GM12873 (cell line): ENCODE data around the gene AKIRIN1.

Experiments
- CTCF ChIP-seq: IDR thresholded peaks from 2 replicates; pipeline ENCODE4 v1.5.1; 2012; ENCODE audit warnings: low read depth, mild to moderate bottlenecking, moderate library complexity, low read length, control low read depth; ENCODE audit not compliant: insufficient read depth; ENCODE audit errors: missing control alignments

The AKIRIN1 gene

GRCh38 chr1:39006287-39006686 lies 15.2 kb downstream of the AKIRIN1 start:
- TF ChIP-seq CTCF, result no peak

DNA sequence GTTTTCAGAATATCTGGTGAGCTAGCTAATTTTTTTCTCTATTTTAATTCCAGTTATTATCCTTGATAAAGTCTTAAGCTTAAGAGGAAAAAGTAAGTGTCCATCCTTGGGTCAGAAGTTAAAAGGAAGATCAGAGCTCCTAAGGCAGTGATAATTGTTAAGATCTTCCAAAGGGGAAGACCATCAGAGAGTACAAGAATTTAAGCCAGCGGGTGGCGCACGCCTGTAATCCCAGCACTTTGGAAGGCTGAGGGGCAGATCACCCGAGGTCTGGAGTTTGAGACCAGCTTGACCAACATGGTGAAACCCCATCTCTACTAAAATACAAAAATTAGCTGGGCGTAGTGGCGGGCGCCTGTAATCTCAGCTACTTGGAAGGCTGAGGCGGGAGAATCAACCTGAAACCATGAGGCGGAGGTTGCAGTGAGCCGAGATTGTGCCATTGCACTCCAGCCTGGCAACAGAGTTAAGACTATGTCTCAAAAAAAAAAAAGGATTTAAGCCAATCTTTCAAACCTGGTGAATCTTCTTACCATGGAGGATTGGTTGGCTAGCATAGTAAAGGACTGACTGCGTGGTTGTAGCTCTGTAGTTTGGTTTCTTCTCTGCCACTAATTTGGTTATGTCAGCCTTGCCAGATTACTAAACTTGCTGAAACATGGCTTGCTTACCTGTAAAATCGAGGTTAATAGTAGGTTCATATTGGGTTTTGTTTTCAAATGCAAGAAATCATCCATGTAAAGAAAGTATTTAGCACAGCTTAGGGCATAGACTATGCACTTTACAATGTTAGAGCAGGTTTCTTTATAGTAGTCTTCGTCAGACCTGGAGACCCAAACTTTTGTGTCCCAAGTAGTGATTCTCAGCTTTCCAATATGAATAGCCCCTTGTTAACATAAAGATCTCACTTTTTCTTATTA lies 15.9 kb downstream of the AKIRIN1 start:
- TF ChIP-seq CTCF, result no peak

GRCh38 chr1:39016604-39017171 lies 25.6 kb downstream of the AKIRIN1 start:
- no peak for TF ChIP-seq CTCF

DNA sequence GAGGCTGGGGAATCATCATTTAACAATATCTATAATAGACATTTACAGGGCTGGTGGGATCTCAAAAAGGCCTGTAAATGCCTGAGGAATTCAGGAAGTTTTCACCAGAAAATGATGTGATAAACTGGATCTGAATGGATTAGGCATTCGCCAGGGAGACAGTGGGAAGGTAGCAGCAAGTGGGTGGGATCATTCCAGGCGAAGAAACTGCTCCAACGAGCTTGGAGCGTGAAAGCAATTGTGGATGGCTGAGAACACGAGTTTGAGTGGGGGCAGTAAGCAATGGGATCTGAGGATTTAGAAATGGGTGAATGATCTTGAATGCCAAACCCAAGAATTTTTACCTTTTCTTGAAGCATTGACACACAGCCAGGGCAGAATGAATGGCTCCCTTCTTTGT lies 26.2 kb downstream of the AKIRIN1 start:
- TF ChIP-seq CTCF, result no peak

GRCh38 chr1:39021426-39021825 lies 30.4 kb downstream of the AKIRIN1 start:
- no peak for TF ChIP-seq CTCF

DNA sequence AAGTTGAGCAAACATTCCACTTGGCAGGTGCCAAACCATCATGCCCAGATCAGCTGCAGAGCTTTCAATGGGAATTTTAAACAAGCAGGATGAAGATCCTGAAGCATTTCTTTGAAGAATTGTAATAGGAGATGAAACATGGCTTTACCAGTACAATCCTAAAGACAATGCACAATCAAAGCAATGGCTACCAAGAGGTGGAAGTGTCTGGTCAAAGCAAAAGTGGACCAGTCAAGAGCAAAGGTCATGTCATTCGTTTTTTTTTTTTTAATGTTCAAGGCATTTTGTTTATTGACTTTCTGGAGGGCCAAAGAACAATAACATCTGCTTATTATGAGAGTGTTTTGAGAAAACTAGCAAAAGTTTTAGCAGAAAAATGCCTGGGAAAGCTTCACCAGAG lies 32.1 kb downstream of the AKIRIN1 start:
- TF ChIP-seq CTCF, result no peak

DNA sequence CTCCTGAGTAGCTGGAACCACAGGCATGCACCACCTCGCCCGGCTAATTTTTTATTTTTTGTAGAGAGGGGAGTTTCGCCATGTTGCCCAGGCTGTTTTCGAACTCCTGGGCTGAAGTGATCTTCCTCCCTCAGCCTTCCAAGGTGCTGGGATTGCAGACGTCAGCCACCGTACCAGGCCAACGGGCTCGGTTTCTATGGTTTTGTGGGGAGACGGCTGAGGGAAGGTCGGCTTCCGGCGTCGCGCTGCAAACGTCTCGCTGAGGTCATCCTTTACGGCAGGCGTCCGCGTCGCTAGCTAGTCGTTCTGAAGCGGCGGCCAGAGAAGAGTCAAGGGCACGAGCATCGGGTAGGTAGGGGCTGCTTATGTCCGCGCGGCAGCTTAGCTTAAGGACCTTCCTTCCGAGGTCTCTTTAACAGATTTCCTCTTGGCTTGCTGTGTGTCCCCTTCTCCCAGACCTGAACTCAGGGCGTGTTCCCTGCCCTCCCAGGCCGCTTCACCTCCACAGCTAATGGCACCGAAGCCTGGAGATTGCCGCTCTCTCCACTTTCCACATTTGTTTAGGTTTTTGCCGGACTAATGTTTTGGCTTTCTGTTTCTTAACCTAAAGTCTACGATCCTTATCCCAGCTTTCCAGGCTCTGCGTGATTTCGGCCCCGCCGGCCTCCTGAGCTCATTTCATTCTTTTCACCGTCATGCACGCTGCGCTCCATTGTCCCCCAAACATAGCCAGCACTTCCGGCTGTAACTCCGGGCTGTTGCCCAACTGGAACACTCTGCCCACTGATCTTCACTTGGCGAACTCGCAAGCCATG lies 35.2 kb downstream of the AKIRIN1 start, which contains the start of gene NDUFS5:
TSS of gene NDUFS5 (plus strand) at position 300 of the 815 bp plus-strand sequence. CDS start 2,375 bp downstream, outside the sequence.
- TF ChIP-seq CTCF, result no peak
